Measurements from ENCODE around the gene MRTFB. TPM values are rescaled to one million over a fixed set of nuclear protein-coding genes. Genes with fewer than 3 reads are reported as not detected.
A peak's percentile ranks its signal among the peaks of the same experiment; 100 is the strongest.

MRTFB gene
- total and polyA plus RNA-seq, 11 donors, result 8.0 to 38.3 (median 25.3) TPM

DNA sequence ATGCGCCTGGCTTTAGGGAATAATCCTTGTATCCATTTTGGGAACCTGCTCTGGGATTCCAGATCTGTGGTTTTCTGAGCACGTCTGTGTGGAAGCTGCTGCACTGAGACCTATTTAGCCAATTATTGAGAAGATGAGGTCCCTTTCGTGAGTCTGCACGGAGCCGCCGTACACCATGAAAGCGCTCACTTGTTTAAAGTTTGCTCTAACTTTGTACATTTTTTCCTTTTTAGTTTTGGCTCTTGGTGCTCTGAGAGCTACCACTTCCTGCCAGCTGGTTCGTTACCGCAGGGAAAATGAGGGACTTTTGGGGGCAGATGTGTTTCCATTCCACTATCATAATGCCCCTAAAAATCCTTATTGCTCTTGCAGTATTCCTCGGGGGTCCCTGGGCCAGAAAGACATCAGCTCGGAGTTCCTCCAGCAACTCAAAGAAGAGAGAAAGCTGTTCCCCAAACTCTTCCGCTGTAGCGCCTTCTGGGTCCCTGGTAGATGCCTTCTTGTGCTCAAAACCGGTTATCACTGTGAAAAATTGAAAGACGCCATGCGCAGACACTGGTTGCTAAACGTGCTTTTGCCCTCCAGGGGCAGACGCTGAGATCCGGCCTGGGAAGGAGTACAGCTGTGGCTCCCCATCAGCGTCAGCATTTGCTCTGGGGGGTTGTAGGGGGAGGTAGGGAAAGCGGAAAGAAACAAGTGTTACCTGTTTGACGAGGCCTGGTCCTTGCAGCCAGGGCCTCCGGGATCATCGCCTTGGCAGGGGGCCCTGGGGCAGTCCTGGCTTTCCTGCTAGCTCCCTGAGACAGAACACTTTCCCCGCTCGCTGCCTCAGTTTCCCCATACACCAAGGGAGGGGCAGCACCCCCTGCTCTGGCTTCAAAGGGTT lies 238.1 kb downstream of the MRTFB start:
- no peak for ATAC-seq
- intact Hi-C loops (cut with DNase I), result loop anchor here in 4 of 10 donors (5.0 to 10.0 kb wide), 7 partner anchors 46 to 178 kb away; no protein-coding TSS in a partner anchor
- Histone ChIP-seq H3K27me3 (peaks cover 0 to 1% (median 0%) of the 10 kb centered on the region in 9 donors), H3K36me3 (no peaks in the 10 kb centered on the region), H3K9me3 (no peaks in the 10 kb centered on the region), H3K27ac (peak overlapping the region in 7 of 12 donors; percentile 5 to 75 (median 36)), H3K4me3 (peak overlapping the region in 3 of 12 donors; percentile 10 to 24 (median 15)), H3K4me1 (peaks cover 0 to 66% (median 26%) of the 10 kb centered on the region in 12 donors)
- 61 to 69% (median 64%) methylated on average over 23 to 26 of the region's 26 CpGs for WGBS, 4 donors
- peak in 1 of 5 donors; percentile 38 for DNase-seq
- TF ChIP-seq, protein P1, sequence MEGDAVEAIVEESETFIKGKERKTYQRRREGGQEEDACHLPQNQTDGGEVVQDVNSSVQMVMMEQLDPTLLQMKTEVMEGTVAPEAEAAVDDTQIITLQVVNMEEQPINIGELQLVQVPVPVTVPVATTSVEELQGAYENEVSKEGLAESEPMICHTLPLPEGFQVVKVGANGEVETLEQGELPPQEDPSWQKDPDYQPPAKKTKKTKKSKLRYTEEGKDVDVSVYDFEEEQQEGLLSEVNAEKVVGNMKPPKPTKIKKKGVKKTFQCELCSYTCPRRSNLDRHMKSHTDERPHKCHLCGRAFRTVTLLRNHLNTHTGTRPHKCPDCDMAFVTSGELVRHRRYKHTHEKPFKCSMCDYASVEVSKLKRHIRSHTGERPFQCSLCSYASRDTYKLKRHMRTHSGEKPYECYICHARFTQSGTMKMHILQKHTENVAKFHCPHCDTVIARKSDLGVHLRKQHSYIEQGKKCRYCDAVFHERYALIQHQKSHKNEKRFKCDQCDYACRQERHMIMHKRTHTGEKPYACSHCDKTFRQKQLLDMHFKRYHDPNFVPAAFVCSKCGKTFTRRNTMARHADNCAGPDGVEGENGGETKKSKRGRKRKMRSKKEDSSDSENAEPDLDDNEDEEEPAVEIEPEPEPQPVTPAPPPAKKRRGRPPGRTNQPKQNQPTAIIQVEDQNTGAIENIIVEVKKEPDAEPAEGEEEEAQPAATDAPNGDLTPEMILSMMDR (IDR thresholded peaks at IDR 0.05), result peak in 1 of 12 donors; percentile 5
- TF ChIP-seq POLR2A (IDR thresholded peaks at IDR 0.05), result no peak

DNA sequence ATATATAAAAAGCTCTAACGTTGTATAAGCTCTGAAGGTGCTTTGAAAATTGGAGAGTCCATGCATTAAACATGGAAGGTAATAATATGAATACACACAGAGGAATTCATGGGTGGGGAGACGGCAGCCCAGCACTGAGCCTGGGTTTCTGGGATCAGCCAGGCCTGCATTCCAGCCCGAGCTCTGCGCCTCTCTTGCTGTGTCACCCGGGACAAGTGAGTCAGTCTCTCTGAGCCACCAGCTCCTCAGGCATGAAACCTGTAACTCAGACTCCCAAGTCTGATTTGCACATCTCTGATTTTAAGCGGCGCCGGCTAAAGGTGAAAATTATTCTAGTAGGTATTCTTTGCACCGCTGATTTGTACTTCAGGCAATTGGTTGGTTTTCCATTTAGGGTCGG lies 238.8 kb downstream of the MRTFB start:
- peaks cover 0 to 65% (median 26%) of the 10 kb centered on the region in 12 donors for H3K4me1 ChIP-seq
- H3K27me3 ChIP-seq, result no peaks in the 10 kb centered on the region
- intact Hi-C loops (cut with DNase I), result loop anchor here in 5 of 10 donors (5.0 to 10.0 kb wide), 8 partner anchors 45 to 177 kb away; no protein-coding TSS in a partner anchor
- ATAC-seq, result no peak
- H3K27ac ChIP-seq, result peak overlapping the region in 5 of 12 donors; percentile 10 to 75 (median 36)
- no peak overlapping the region for H3K4me3 ChIP-seq
- WGBS, 4 donors, result 82 to 86% (median 84%) methylated on average over 10 of the region's 10 CpGs
- peak in 1 of 5 donors; percentile 14 for DNase-seq
- TF ChIP-seq, protein P1 (IDR thresholded peaks at IDR 0.05), result no peak
- TF ChIP-seq POLR2A (IDR thresholded peaks at IDR 0.05), result no peak
- no peaks in the 10 kb centered on the region for H3K9me3 ChIP-seq
- H3K36me3 ChIP-seq, result no peaks in the 10 kb centered on the region

DNA sequence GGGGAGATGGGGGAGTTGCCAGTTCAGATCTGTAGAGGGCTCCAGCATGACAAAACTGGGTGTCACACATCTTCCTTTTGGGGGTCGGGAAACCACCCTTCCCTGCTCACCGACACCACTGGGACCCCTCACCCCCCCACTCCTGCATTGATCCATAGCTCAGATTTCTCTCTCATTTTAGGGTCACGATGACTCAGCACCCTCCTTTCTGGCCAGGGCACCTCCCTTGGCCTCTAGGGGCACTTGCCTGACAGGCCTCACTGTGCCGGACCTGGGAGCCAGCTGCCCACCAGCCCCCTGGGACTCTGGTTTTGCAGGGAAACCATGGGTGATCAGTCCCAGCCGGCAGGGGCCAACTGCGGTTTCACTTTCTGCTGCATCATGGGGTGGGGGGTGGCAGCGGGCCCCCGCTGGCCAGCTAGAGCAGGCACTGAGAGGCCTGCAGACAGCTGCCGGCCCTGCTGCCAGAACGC lies 239.4 kb downstream of the MRTFB start:
- H3K4me3 ChIP-seq, result no peak overlapping the region
- no peak for ATAC-seq
- DNase-seq, result peak in 1 of 5 donors; percentile 47
- H3K9me3 ChIP-seq, result no peaks in the 10 kb centered on the region
- peak overlapping the region in 7 of 12 donors; percentile 5 to 75 (median 36) for H3K27ac ChIP-seq
- intact Hi-C loops (cut with DNase I), result loop anchor here in 1 of 10 donors (10.0 kb wide), 1 partner anchor 84 kb away; no protein-coding TSS in a partner anchor
- H3K36me3 ChIP-seq, result no peaks in the 10 kb centered on the region
- peaks cover 0 to 59% (median 26%) of the 10 kb centered on the region in 12 donors for H3K4me1 ChIP-seq
- TF ChIP-seq POLR2A (IDR thresholded peaks at IDR 0.05), result no peak
- TF ChIP-seq, protein P1 (IDR thresholded peaks at IDR 0.05), result no peak
- WGBS, 4 donors, result 42 to 64% (median 49%) methylated on average over 7 to 10 of the region's 10 CpGs
- no peaks in the 10 kb centered on the region for H3K27me3 ChIP-seq

DNA sequence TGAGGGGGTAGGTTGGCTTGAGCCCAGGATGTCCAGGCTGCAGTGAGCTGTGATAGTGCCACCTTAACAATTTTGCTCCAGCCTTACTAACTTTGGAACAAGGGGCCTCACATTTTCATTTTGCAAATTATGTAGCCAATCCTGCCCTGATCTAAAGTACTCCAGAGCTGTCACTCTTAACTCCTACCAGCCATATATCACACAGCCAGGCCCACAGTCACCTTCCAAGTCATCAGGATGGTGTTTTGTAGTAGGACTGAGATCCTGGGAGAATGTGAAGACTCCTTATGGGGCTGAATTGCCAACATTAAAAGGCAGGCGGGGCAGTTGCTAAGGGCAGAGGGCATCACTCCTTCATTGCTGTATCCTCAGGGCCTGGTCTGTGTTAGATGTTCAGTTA lies 243.0 kb downstream of the MRTFB start:
- intact Hi-C loops (cut with DNase I), result loop anchor here in 1 of 10 donors (10.0 kb wide), 1 partner anchor 81 kb away; no protein-coding TSS in a partner anchor
- peaks cover 0 to 27% (median 10%) of the 10 kb centered on the region in 12 donors for H3K4me1 ChIP-seq

More for the DNA sequence above, 243.0 kb downstream of the MRTFB start:
- H3K27me3 ChIP-seq, result no peaks in the 10 kb centered on the region
- 90 to 100% (median 96%) methylated on average over 1 of the region's 1 CpG for WGBS, 4 donors
- no peaks in the 10 kb centered on the region for H3K36me3 ChIP-seq
- no peak overlapping the region for H3K27ac ChIP-seq
- no peaks in the 10 kb centered on the region for H3K9me3 ChIP-seq
- DNase-seq (no peak), ATAC-seq (no peak)
- no peak overlapping the region for H3K4me3 ChIP-seq
- no peak for TF ChIP-seq POLR2A (IDR thresholded peaks at IDR 0.05)
- TF ChIP-seq, protein P1 (IDR thresholded peaks at IDR 0.05), result no peak
